Gastrocnemius medialis (tissue), 4 donors: Measurements from ENCODE around the gene NPIPA5. TPM values are rescaled to one million over a fixed set of nuclear protein-coding genes. Genes with fewer than 3 reads are reported as not detected.
"Not testable (repeated sequence)": the region's sequence is repeated elsewhere in the genome, so short reads cannot be mapped to it uniquely, and the experiment has no call there.

Experiments used
- ATAC-seq, 2 donors: fragments of 150-250 bp; one replicate each; pipeline ENCODE4 v1.9.1; 2016
- DNase-seq, 2 donors: peaks; one replicate each; pipeline ENCODE4 v3.0.0-alpha.2; 2019
- H3K27ac ChIP-seq, 4 donors: fragments of 200-600 bp; sonication (generic); 1 replicate in 1 of 4; 2 replicates in 3 of 4; pipeline ENCODE4 v1.5.1; 2016 to 2018; ENCODE audit warnings: mild to moderate bottlenecking in 2 of 4, moderate library complexity in 1 of 4
- H3K27me3 ChIP-seq, 3 donors: fragments of 200-600 bp; sonication (generic) in 2 of 3; 1 replicate in 1 of 3; 2 replicates in 2 of 3; pipeline versions ENCODE4 v1.5.1 to v1.6.0; 2016 to 2019; ENCODE audit warnings: mild to moderate bottlenecking in 1 of 3, moderate library complexity in 1 of 3
- H3K36me3 ChIP-seq, 2 donors: fragments of 200-600 bp; sonication (generic) in 1 of 2; one replicate each; pipeline ENCODE4 v1.5.1; 2017 to 2018
- H3K4me1 ChIP-seq, 2 donors: fragments of 200-600 bp; sonication (generic) in 1 of 2; one replicate each; pipeline ENCODE4 v1.5.1; 2016 to 2017; ENCODE audit warnings: mild to moderate bottlenecking in 2 of 2
- H3K4me3 ChIP-seq, 4 donors: fragments of 200-600 bp; sonication (generic) in 3 of 4; 1 replicate in 1 of 4; 2 replicates in 3 of 4; pipeline ENCODE4 v1.5.1; 2016 to 2019; ENCODE audit warnings: mild to moderate bottlenecking in 2 of 4
- H3K9me3 ChIP-seq, 3 donors: fragments of 200-600 bp; sonication (generic) in 2 of 3; 1 replicate in 1 of 3; 2 replicates in 2 of 3; pipeline ENCODE4 v1.5.1; 2016 to 2019
- POLR2A ChIP-seq, 2 donors: fragments of 450-650 bp; IDR thresholded peaks; one replicate each; pipeline ENCODE4 v1.6.1; 2017; ENCODE audit warnings: antibody characterized with exemption in 2 of 2, mild to moderate bottlenecking in 2 of 2, moderate library complexity in 2 of 2
- in situ Hi-C, 4 donors: fragments of 200-750 bp; cut with MboI; loops; one replicate each; pipeline versions ENCODE4 v1.15.0 to v1.8.0; 2017; ENCODE audit warnings: low sequenced_read_pairs in 4 of 4
- intact Hi-C: fragments of 100-400 bp; cut with DNase I; formaldehyde crosslinking; loops from one replicate; pipeline ENCODE4 v1.15.1; 2023; ENCODE audit warnings: low total_unique reads
- total RNA-seq, 4 donors: library from RNA; depleted of rRNA; stranded (reverse); fragments of >200 nt; gene quantifications; one replicate each; pipeline versions ENCODE4 v1.1.0 to v1.2.3, GENCODE V29; 2016

NPIPA5 gene
- total RNA-seq, 4 donors from 2014 or later: 6.8 to 16.7 (median 11.1) TPM

GRCh38 chr16:15396948-15397594 is 19.0 kb upstream of the NPIPA5 start:
- H3K27me3 ChIP-seq: no peaks in the 10 kb centered on the region
- peaks cover 0 to under 1% of the 10 kb centered on the region in 2 donors for H3K36me3 ChIP-seq
- H3K9me3 ChIP-seq: no peaks in the 10 kb centered on the region
- H3K4me1 ChIP-seq: peaks cover 0 to 7% of the 10 kb centered on the region in 2 donors
- no peak for DNase-seq
- H3K4me3 ChIP-seq: peak overlapping the region in 3 of 4 donors; percentile 54 to 88 (median 72)
- TF ChIP-seq POLR2A (IDR thresholded peaks at IDR 0.05): no peak
- intact Hi-C loops (no loop called here), in situ Hi-C loops (no loop called here)
- H3K27ac ChIP-seq: peak overlapping the region; percentile 90 to 97 (median 96)
- no peak for ATAC-seq

GRCh38 chr16:15396509-15396829 is 18.4 kb upstream of the NPIPA5 start:
- H3K4me1 ChIP-seq, in situ Hi-C loops, H3K9me3 ChIP-seq, H3K36me3 ChIP-seq, H3K27me3 ChIP-seq, DNase-seq, intact Hi-C loops: not testable (repeated sequence)
- peak overlapping the region; percentile 54 to 88 (median 71) for H3K4me3 ChIP-seq
- peak; percentile 3 to 5 for ATAC-seq
- peak overlapping the region; percentile 90 to 97 (median 96) for H3K27ac ChIP-seq

GRCh38 chr16:15395631-15396508 is 17.8 kb upstream of the NPIPA5 start, which contains the start of gene MPV17L:
Gene MPV17L (plus strand): TSS chr16:15395754. CDS start chr16:15395898, 144 bp downstream.
- intact Hi-C loops, H3K9me3 ChIP-seq, H3K27me3 ChIP-seq, H3K4me1 ChIP-seq, H3K36me3 ChIP-seq, in situ Hi-C loops: not testable (repeated sequence)
- Histone ChIP-seq H3K27ac (peak within 1 kb of the TSS; percentile 90 to 97 (median 96)), H3K4me3 (peak within 1 kb of the TSS; percentile 54 to 88 (median 71))
- peak; percentile 83 to 84 for ATAC-seq
- peak; percentile 48 to 83 for DNase-seq
- peak; percentile 73 to 78 for TF ChIP-seq POLR2A (IDR thresholded peaks at IDR 0.05)

GRCh38 chr16:15393025-15393424 is 14.9 kb upstream of the NPIPA5 start:
- intact Hi-C loops, H3K9me3 ChIP-seq, H3K4me1 ChIP-seq, H3K4me3 ChIP-seq, H3K36me3 ChIP-seq, DNase-seq, in situ Hi-C loops, ATAC-seq, H3K27me3 ChIP-seq, H3K27ac ChIP-seq: not testable (repeated sequence)

- DNase-seq, H3K9me3 ChIP-seq, H3K36me3 ChIP-seq, H3K4me3 ChIP-seq, ATAC-seq, H3K27me3 ChIP-seq, H3K4me1 ChIP-seq, in situ Hi-C loops, intact Hi-C loops, H3K27ac ChIP-seq: not testable (repeated sequence)
Measured at GRCh38 chr16:15389916-15390315, 11.8 kb upstream of the NPIPA5 start.

GRCh38 chr16:15388060-15388459 is 10.0 kb upstream of the NPIPA5 start:
- H3K4me3 ChIP-seq, H3K36me3 ChIP-seq, H3K27me3 ChIP-seq, intact Hi-C loops, H3K27ac ChIP-seq, ATAC-seq, DNase-seq, H3K4me1 ChIP-seq, H3K9me3 ChIP-seq, in situ Hi-C loops: not testable (repeated sequence)

GRCh38 chr16:15382810-15383209 is 4.7 kb upstream of the NPIPA5 start:
- H3K27me3 ChIP-seq, intact Hi-C loops, H3K9me3 ChIP-seq, H3K4me3 ChIP-seq, H3K4me1 ChIP-seq, in situ Hi-C loops, ATAC-seq, H3K36me3 ChIP-seq, DNase-seq: not testable (repeated sequence)
- peak overlapping the region in 1 of 4 donors; percentile 29 for H3K27ac ChIP-seq

- H3K4me1 ChIP-seq, H3K36me3 ChIP-seq, in situ Hi-C loops, H3K4me3 ChIP-seq, H3K27ac ChIP-seq, intact Hi-C loops, H3K27me3 ChIP-seq, ATAC-seq, DNase-seq, H3K9me3 ChIP-seq: not testable (repeated sequence)
Measured at GRCh38 chr16:15357495-15357894, 20.6 kb downstream of the NPIPA5 start.

- H3K4me1 ChIP-seq, intact Hi-C loops, ATAC-seq, in situ Hi-C loops, H3K4me3 ChIP-seq, H3K9me3 ChIP-seq, H3K27ac ChIP-seq, H3K36me3 ChIP-seq, H3K27me3 ChIP-seq, DNase-seq: not testable (repeated sequence)
Measured at GRCh38 chr16:15354846-15355245, 23.2 kb downstream of the NPIPA5 start.

- ATAC-seq (peak; percentile 82 to 86), DNase-seq (peak in 1 of 2 donors; percentile 50)
- H3K4me1 ChIP-seq, H3K27me3 ChIP-seq, intact Hi-C loops, H3K4me3 ChIP-seq, H3K36me3 ChIP-seq, H3K9me3 ChIP-seq, in situ Hi-C loops, H3K27ac ChIP-seq: not testable (repeated sequence)
Measured at GRCh38 chr16:15352852-15353251, 25.2 kb downstream of the NPIPA5 start.

- H3K27me3 ChIP-seq, intact Hi-C loops, ATAC-seq, H3K27ac ChIP-seq, H3K9me3 ChIP-seq, H3K4me3 ChIP-seq, in situ Hi-C loops, H3K4me1 ChIP-seq, DNase-seq, H3K36me3 ChIP-seq: not testable (repeated sequence)
Measured at GRCh38 chr16:15351745-15352144, 26.3 kb downstream of the NPIPA5 start.
